Measurements from ENCODE around the gene RBBP5. TPM values are rescaled to one million over a fixed set of nuclear protein-coding genes. Genes with fewer than 3 reads are reported as not detected.

RBBP5 gene
- total RNA-seq, 1 donor from 2014 or later = 18.7 TPM

GRCh38 chr1:205144751-205145150 lies 23.0 kb upstream of the RBBP5 start:
- Histone ChIP-seq H3K27ac (ENCODE audit: low read depth, low read length) (peak overlapping the region; percentile 81), H2AFZ (ENCODE audit: low read depth, low read length) (no peak overlapping the region), H3K9ac (ENCODE audit: low read length) (peak overlapping the region; percentile 56), H3K4me3 (ENCODE audit: insufficient read depth, low read depth, low read length) (no peak overlapping the region), H3K4me1 (ENCODE audit: insufficient read depth, low read length) (peaks cover 31% of the 10 kb centered on the region), H3K27me3 (ENCODE audit: insufficient read depth, low read length) (no peaks in the 10 kb centered on the region), H3K9me3 (ENCODE audit: insufficient read depth, low read depth, low read length) (no peaks in the 10 kb centered on the region), H3K79me2 (ENCODE audit: insufficient read depth, low read length) (no peaks in the 10 kb centered on the region), H3K4me2 (ENCODE audit: low read length) (peak overlapping the region; percentile 74), H4K20me1 (ENCODE audit: insufficient read depth, low read length) (no peaks in the 10 kb centered on the region), H3K36me3 (ENCODE audit: insufficient read depth, low read length) (no peaks in the 10 kb centered on the region)
- peak overlapping the region; percentile 94 for H3K27ac Mint-ChIP-seq (ENCODE audit: unreplicated experiment)
- DNase-seq (ENCODE audit: low read depth) (peak; percentile 65), FAIRE-seq (peak; percentile 59)
- H3K9me3 Mint-ChIP-seq (ENCODE audit: unreplicated experiment) = no peaks in the 10 kb centered on the region
- peaks cover 10% of the 10 kb centered on the region for H3K36me3 Mint-ChIP-seq (ENCODE audit: low read depth, unreplicated experiment)
- H3K4me3 Mint-ChIP-seq (ENCODE audit: unreplicated experiment) = no peak overlapping the region
- H3K27me3 Mint-ChIP-seq (ENCODE audit: low read depth, unreplicated experiment) = no peaks in the 10 kb centered on the region
- TF ChIP-seq CTCF (IDR thresholded peaks at IDR 0.05; ENCODE audit: insufficient read depth, low read depth, low read length) = no peak
- TF ChIP-seq EZH2 (IDR thresholded peaks at IDR 0.05; ENCODE audit: insufficient read depth, low read length) = no peak
- H3K4me1 Mint-ChIP-seq (ENCODE audit: low read depth, unreplicated experiment) = peaks cover 40% of the 10 kb centered on the region

- H3K4me3 Mint-ChIP-seq (ENCODE audit: unreplicated experiment) = no peak overlapping the region
- no peaks in the 10 kb centered on the region for H3K27me3 Mint-ChIP-seq (ENCODE audit: low read depth, unreplicated experiment)
- Histone ChIP-seq H3K4me2 (ENCODE audit: low read length) (peak overlapping the region; percentile 74), H3K27ac (ENCODE audit: low read depth, low read length) (peak overlapping the region; percentile 81), H3K27me3 (ENCODE audit: insufficient read depth, low read length) (no peaks in the 10 kb centered on the region), H3K9ac (ENCODE audit: low read length) (peak overlapping the region; percentile 56), H4K20me1 (ENCODE audit: insufficient read depth, low read length) (no peaks in the 10 kb centered on the region), H3K36me3 (ENCODE audit: insufficient read depth, low read length) (no peaks in the 10 kb centered on the region), H3K9me3 (ENCODE audit: insufficient read depth, low read depth, low read length) (no peaks in the 10 kb centered on the region), H2AFZ (ENCODE audit: low read depth, low read length) (no peak overlapping the region), H3K79me2 (ENCODE audit: insufficient read depth, low read length) (no peaks in the 10 kb centered on the region), H3K4me1 (ENCODE audit: insufficient read depth, low read length) (peaks cover 31% of the 10 kb centered on the region), H3K4me3 (ENCODE audit: insufficient read depth, low read depth, low read length) (no peak overlapping the region)
- H3K9me3 Mint-ChIP-seq (ENCODE audit: unreplicated experiment) = no peaks in the 10 kb centered on the region
- FAIRE-seq (no peak), DNase-seq (ENCODE audit: low read depth) (no peak)
- TF ChIP-seq EZH2 (IDR thresholded peaks at IDR 0.05; ENCODE audit: insufficient read depth, low read length) (no peak), CTCF (IDR thresholded peaks at IDR 0.05; ENCODE audit: insufficient read depth, low read depth, low read length) (no peak)
- peaks cover 40% of the 10 kb centered on the region for H3K4me1 Mint-ChIP-seq (ENCODE audit: low read depth, unreplicated experiment)
- H3K27ac Mint-ChIP-seq (ENCODE audit: unreplicated experiment) = peak overlapping the region; percentile 94
- peaks cover 10% of the 10 kb centered on the region for H3K36me3 Mint-ChIP-seq (ENCODE audit: low read depth, unreplicated experiment)
Measured at GRCh38 chr1:205144046-205144720, 22.4 kb upstream of the RBBP5 start.

GRCh38 chr1:205142102-205142469 lies 20.3 kb upstream of the RBBP5 start:
- FAIRE-seq = no peak

More at GRCh38 chr1:205142102-205142469, 20.3 kb upstream of the RBBP5 start:
- Histone ChIP-seq H3K9me3 (ENCODE audit: insufficient read depth, low read depth, low read length) (no peaks in the 10 kb centered on the region), H2AFZ (ENCODE audit: low read depth, low read length) (peak overlapping the region; percentile 37), H3K27ac (ENCODE audit: low read depth, low read length) (no peak overlapping the region), H3K27me3 (ENCODE audit: insufficient read depth, low read length) (no peaks in the 10 kb centered on the region), H3K36me3 (ENCODE audit: insufficient read depth, low read length) (no peaks in the 10 kb centered on the region), H3K79me2 (ENCODE audit: insufficient read depth, low read length) (no peaks in the 10 kb centered on the region), H4K20me1 (ENCODE audit: insufficient read depth, low read length) (no peaks in the 10 kb centered on the region), H3K4me2 (ENCODE audit: low read length) (peak overlapping the region; percentile 67), H3K4me3 (ENCODE audit: insufficient read depth, low read depth, low read length) (no peak overlapping the region), H3K9ac (ENCODE audit: low read length) (peak overlapping the region; percentile 47), H3K4me1 (ENCODE audit: insufficient read depth, low read length) (peaks cover 24% of the 10 kb centered on the region)
- no peak for DNase-seq (ENCODE audit: low read depth)
- no peak overlapping the region for H3K4me3 Mint-ChIP-seq (ENCODE audit: unreplicated experiment)
- H3K27me3 Mint-ChIP-seq (ENCODE audit: low read depth, unreplicated experiment) = no peaks in the 10 kb centered on the region
- H3K36me3 Mint-ChIP-seq (ENCODE audit: low read depth, unreplicated experiment) = no peaks in the 10 kb centered on the region
- H3K9me3 Mint-ChIP-seq (ENCODE audit: unreplicated experiment) = peaks cover 2% of the 10 kb centered on the region
- TF ChIP-seq CTCF (IDR thresholded peaks at IDR 0.05; ENCODE audit: insufficient read depth, low read depth, low read length) = no peak
- TF ChIP-seq EZH2 (IDR thresholded peaks at IDR 0.05; ENCODE audit: insufficient read depth, low read length) = no peak
- H3K27ac Mint-ChIP-seq (ENCODE audit: unreplicated experiment) = no peak overlapping the region
- H3K4me1 Mint-ChIP-seq (ENCODE audit: low read depth, unreplicated experiment) = peaks cover 33% of the 10 kb centered on the region

All from astrocyte (in vitro differentiated cells and primary cell).